ENCODE results near the gene TLE4. TPM values are rescaled to one million over a fixed set of nuclear protein-coding genes. Genes with fewer than 3 reads are reported as not detected.

TLE4 gene
- total and polyA plus RNA-seq, 2 of the 13 experiments (the other 11 are each of a cell fraction or from before 2014, with no cell fraction given): 2.0 to 2.3 TPM

- peak; percentile 96; the same call in 1 of the 2 replicates for TF ChIP-seq KIAA2018 (CRISPR knock-in tag; IDR thresholded peaks at IDR 0.05; ENCODE audit: borderline replicate concordance)
- no peak for TF ChIP-seq TAF15 (IDR thresholded peaks at IDR 0.05; ENCODE audit: low read depth, low read length, poor library complexity, severe bottlenecking)
- TF ChIP-seq ZNF556 (CRISPR knock-in tag; IDR thresholded peaks at IDR 0.05; ENCODE audit: borderline replicate concordance): no peak
- peak; percentile 86; the same call in 1 of the 2 replicates for TF ChIP-seq TFDP1 (CRISPR knock-in tag; IDR thresholded peaks at IDR 0.05; ENCODE audit: borderline replicate concordance)
- TF ChIP-seq ZFP36 (IDR thresholded peaks at IDR 0.05; ENCODE audit: borderline replicate concordance, low read depth, low read length, partially characterized antibody): no peak
- no peak for TF ChIP-seq TMF1 (CRISPR knock-in tag; IDR thresholded peaks at IDR 0.05; ENCODE audit: low read depth)
- TF ChIP-seq ZMYM4 (CRISPR knock-in tag; IDR thresholded peaks at IDR 0.05): 0 out of 2 replicates have a peak, but pooled peaks have one; percentile 29
- TF ChIP-seq KLF12 (CRISPR knock-in tag; IDR thresholded peaks at IDR 0.05; ENCODE audit: borderline replicate concordance): no peak
- TF ChIP-seq KDM5B (CRISPR knock-in tag; IDR thresholded peaks at IDR 0.05; ENCODE audit: borderline replicate concordance): no peak
- peak; percentile 59; the same call in 1 of the 2 replicates for TF ChIP-seq DRAP1 (CRISPR knock-in tag; IDR thresholded peaks at IDR 0.05)
- peak; percentile 92 for TF ChIP-seq NFYC (CRISPR knock-in tag; IDR thresholded peaks at IDR 0.05)
- TF ChIP-seq ZNF629 (CRISPR knock-in tag; conservative IDR thresholded peaks at IDR 0.05): no peak
- TF ChIP-seq TOE1 (CRISPR knock-in tag; IDR thresholded peaks at IDR 0.05): no peak
- no peak for TF ChIP-seq FLYWCH1 (CRISPR knock-in tag; IDR thresholded peaks at IDR 0.05)
- TF ChIP-seq PBX3 (CRISPR knock-in tag; IDR thresholded peaks at IDR 0.05; ENCODE audit: borderline replicate concordance): 0 out of 2 replicates have a peak, but pooled peaks have one; percentile 41
- 0 out of 2 replicates have a peak, but pooled peaks have one; percentile 26 for TF ChIP-seq FOXK1 (CRISPR knock-in tag; IDR thresholded peaks at IDR 0.05; ENCODE audit: borderline replicate concordance, low read depth)
- no peak for TF ChIP-seq CBFB (CRISPR knock-in tag; IDR thresholded peaks at IDR 0.05)
These were observed at the start of gene TLE4 (continued) for GRCh38 chr9:79571309-79572031.

Measured in HepG2 (cell line).